Neural progenitor cell (in vitro differentiated cells): ENCODE results near the gene MAP2.

Source experiments
- CTCF ChIP-seq: fragments of 200-600 bp; sonication (generic); IDR thresholded peaks from 2 replicates; pipeline ENCODE4 v1.5.1; 2017; ENCODE audit warnings: antibody characterized with exemption, mild to moderate bottlenecking
- EZH2 ChIP-seq: fragments of 200-600 bp; sonication (generic); IDR thresholded peaks from 2 replicates; pipeline ENCODE4 v1.6.1; 2017; ENCODE audit warnings: antibody characterized with exemption, mild to moderate bottlenecking, moderate library complexity
- EZH2phosphoT487 ChIP-seq: fragments of 200-600 bp; sonication (generic); IDR thresholded peaks from 2 replicates; pipeline ENCODE4 v1.6.1; 2017; ENCODE audit warnings: antibody characterized with exemption

GRCh38 chr2:209624192-209624938 lies 200.5 kb downstream of the MAP2 start:
- TF ChIP-seq CTCF (no peak), EZH2phosphoT487 (no peak), EZH2 (no peak)
